Mesenchymal stem cell (in vitro differentiated cells and primary cell): ENCODE measurements around the gene TMEM14C.

Source experiments
- DNase-seq: peaks from one replicate; pipeline ENCODE4 v3.0.0-alpha.2; 2013
- H2AFZ ChIP-seq: one replicate; pipeline ENCODE4 v1.6.1; 2013; ENCODE audit warnings: low read depth, mild to moderate bottlenecking, control low read depth, inconsistent platforms, low read length, moderate library complexity
- H2AK5ac ChIP-seq: 2 replicates; pipeline ENCODE4 v1.6.1; 2013; ENCODE audit warnings: low read length, moderate library complexity, mild to moderate bottlenecking, inconsistent platforms; ENCODE audit not compliant: severe bottlenecking
- H2BK120ac ChIP-seq: one replicate; pipeline ENCODE4 v1.6.1; 2013; ENCODE audit warnings: low read depth, mild to moderate bottlenecking, inconsistent platforms, low read length, moderate library complexity
- H2BK12ac ChIP-seq, 2 experiments: one replicate each; pipeline ENCODE4 v1.6.1; 2013; ENCODE audit warnings: inconsistent platforms in 2 of 2, low read length in 2 of 2, mild to moderate bottlenecking in 2 of 2, moderate library complexity in 2 of 2, control low read depth in 1 of 2
- H2BK15ac ChIP-seq: one replicate; pipeline ENCODE4 v1.6.1; 2013; ENCODE audit warnings: mild to moderate bottlenecking, low read depth, inconsistent platforms; ENCODE audit not compliant: poor library complexity, severe bottlenecking
- H2BK5ac ChIP-seq: 2 replicates; pipeline ENCODE4 v1.6.1; 2013; ENCODE audit warnings: low read depth, mild to moderate bottlenecking, low read length, control low read depth, inconsistent platforms; ENCODE audit not compliant: poor library complexity, severe bottlenecking
- H3K14ac ChIP-seq, 2 experiments: one replicate each; pipeline ENCODE4 v1.6.1; 2013; ENCODE audit warnings: inconsistent platforms in 2 of 2, low read length in 2 of 2, control low read depth in 1 of 2, mild to moderate bottlenecking in 1 of 2, moderate library complexity in 1 of 2
- H3K18ac ChIP-seq, 2 experiments: one replicate each; pipeline ENCODE4 v1.6.1; 2013; ENCODE audit warnings: inconsistent platforms in 2 of 2, low read length in 2 of 2, control low read depth in 1 of 2, low read depth in 1 of 2, mild to moderate bottlenecking in 1 of 2
- H3K23ac ChIP-seq, 2 experiments: one replicate each; pipeline ENCODE4 v1.6.1; 2013; ENCODE audit warnings: inconsistent platforms in 2 of 2, low read length in 2 of 2, mild to moderate bottlenecking in 2 of 2, moderate library complexity in 2 of 2, control low read depth in 1 of 2
- H3K27ac ChIP-seq: 2 replicates; pipeline ENCODE4 v1.5.1; 2013; ENCODE audit warnings: mild to moderate bottlenecking, moderate library complexity, low read length, control low read depth, inconsistent platforms; ENCODE audit not compliant: poor library complexity, severe bottlenecking
- H3K27me3 ChIP-seq, 2 experiments: 2 replicates each; pipeline versions ENCODE4 v1.6.1 to v1.7.0; 2013; ENCODE audit warnings: low read length in 2 of 2, mild to moderate bottlenecking in 2 of 2, moderate library complexity in 2 of 2, control low read depth in 1 of 2, inconsistent platforms in 1 of 2; ENCODE audit not compliant: control insufficient read depth in 1 of 2, insufficient read depth in 1 of 2
- H3K36me3 ChIP-seq, 2 experiments: 2 replicates each; pipeline versions ENCODE4 v1.6.1 to v1.7.0; 2013; ENCODE audit warnings: low read length in 2 of 2, control low read depth in 1 of 2, inconsistent platforms in 1 of 2, low read depth in 1 of 2, mild to moderate bottlenecking in 1 of 2; ENCODE audit not compliant: insufficient read depth in 2 of 2, control insufficient read depth in 1 of 2
- H3K4ac ChIP-seq, 2 experiments: one replicate each; pipeline ENCODE4 v1.6.1; 2013; ENCODE audit warnings: inconsistent platforms in 2 of 2, low read length in 2 of 2, mild to moderate bottlenecking in 2 of 2, moderate library complexity in 2 of 2, control low read depth in 1 of 2, low read depth in 1 of 2
- H3K4me1 ChIP-seq: 2 replicates; pipeline ENCODE4 v1.6.1; 2013; ENCODE audit warnings: low read depth, low read length, control low read depth; ENCODE audit not compliant: control insufficient read depth, insufficient read depth
- H3K4me2 ChIP-seq: 2 replicates; pipeline ENCODE4 v1.6.1; 2013; ENCODE audit warnings: low read length, mild to moderate bottlenecking, inconsistent platforms; ENCODE audit not compliant: poor library complexity, severe bottlenecking
- H3K4me3 ChIP-seq, 2 experiments: 2 replicates each; pipeline versions ENCODE4 v1.5.1 to v1.7.0; 2013; ENCODE audit warnings: low read length in 2 of 2, mild to moderate bottlenecking in 2 of 2, control low read depth in 1 of 2, low read depth in 1 of 2; ENCODE audit not compliant: insufficient read depth in 1 of 2
- H3K79me1 ChIP-seq: replicated peaks from 2 replicates; pipeline ENCODE4 v1.6.1; 2013; ENCODE audit warnings: mild to moderate bottlenecking, control low read depth, low read length, inconsistent platforms; ENCODE audit not compliant: poor library complexity, severe bottlenecking
- H3K9ac ChIP-seq: 2 replicates; pipeline ENCODE4 v1.7.0; 2013; ENCODE audit warnings: mild to moderate bottlenecking, low read length, moderate library complexity
- H3K9me3 ChIP-seq: 2 replicates; pipeline ENCODE4 v1.7.0; 2013; ENCODE audit warnings: mild to moderate bottlenecking, low read length; ENCODE audit not compliant: control insufficient read depth
- H4K8ac ChIP-seq: one replicate; pipeline ENCODE4 v1.6.1; 2013; ENCODE audit warnings: inconsistent platforms, mild to moderate bottlenecking, low read length, moderate library complexity
- H4K91ac ChIP-seq: one replicate; pipeline ENCODE4 v1.6.1; 2013; ENCODE audit warnings: mild to moderate bottlenecking, low read length, inconsistent platforms
- WGBS: methylation state at CpG from one replicate; pipeline ENCODE4 v1.1.7; 2013; ENCODE audit warnings: mixed read lengths; 5-methylcytosine and 5-hydroxymethylcytosine counted together

The TMEM14C gene

DNA sequence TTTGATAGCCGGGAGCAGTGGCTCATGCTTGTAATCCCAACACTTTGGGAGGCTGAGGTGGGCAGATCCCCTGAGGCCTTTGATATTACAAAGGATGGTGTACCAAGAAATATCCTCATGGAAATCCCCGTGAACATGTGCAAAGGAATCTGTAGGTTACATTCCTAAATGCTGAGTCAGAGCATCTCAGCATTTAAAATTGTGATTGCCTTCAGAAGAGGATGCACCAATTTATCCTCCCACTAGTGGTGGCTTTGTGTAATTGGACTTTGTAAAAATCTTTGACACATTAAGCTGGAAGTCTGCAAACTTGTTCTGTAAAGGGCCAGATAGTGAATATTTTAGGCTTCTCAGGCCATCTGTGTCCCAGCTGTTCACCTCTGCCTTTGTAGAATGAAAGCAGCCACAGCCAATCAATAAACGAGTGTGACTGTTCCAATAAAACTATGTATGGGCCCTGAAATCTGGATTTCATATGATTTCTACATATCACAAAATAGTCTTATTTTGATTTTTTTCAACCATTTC lies 36.5 kb downstream of the TMEM14C start:
- H2BK120ac ChIP-seq, result no peak overlapping the region
- H3K4me1 ChIP-seq, result peaks cover 10% of the 10 kb centered on the region
- no peak overlapping the region for H2AFZ ChIP-seq
- H4K91ac ChIP-seq, result no peak overlapping the region
- peak overlapping the region; percentile 9 for H2BK5ac ChIP-seq
- no peak overlapping the region for H3K4ac ChIP-seq
- H3K9ac ChIP-seq, result peak overlapping the region; percentile 65
- H2BK15ac ChIP-seq, result no peak overlapping the region
- no peak overlapping the region for H3K14ac ChIP-seq
- no peaks in the 10 kb centered on the region for H3K27me3 ChIP-seq
- no peak overlapping the region for H3K18ac ChIP-seq
- H3K27ac ChIP-seq, result peak overlapping the region; percentile 85
- DNase-seq, result peak; percentile 85
- no peak overlapping the region for H4K8ac ChIP-seq
- H3K4me2 ChIP-seq, result no peak overlapping the region
- no peak overlapping the region for H2BK12ac ChIP-seq
- no peak overlapping the region for H3K23ac ChIP-seq
- 20% methylated on average over 2 of the region's 3 CpGs for WGBS
- H3K79me1 ChIP-seq, result peaks cover 34% of the 10 kb centered on the region
- H3K36me3 ChIP-seq, result peaks cover 19 to 36% of the 10 kb centered on the region in 2 experiments
- peak overlapping the region in 1 of 2 experiments; percentile 56 for H3K4me3 ChIP-seq
- H2AK5ac ChIP-seq, result no peak overlapping the region
- no peaks in the 10 kb centered on the region for H3K9me3 ChIP-seq

DNA sequence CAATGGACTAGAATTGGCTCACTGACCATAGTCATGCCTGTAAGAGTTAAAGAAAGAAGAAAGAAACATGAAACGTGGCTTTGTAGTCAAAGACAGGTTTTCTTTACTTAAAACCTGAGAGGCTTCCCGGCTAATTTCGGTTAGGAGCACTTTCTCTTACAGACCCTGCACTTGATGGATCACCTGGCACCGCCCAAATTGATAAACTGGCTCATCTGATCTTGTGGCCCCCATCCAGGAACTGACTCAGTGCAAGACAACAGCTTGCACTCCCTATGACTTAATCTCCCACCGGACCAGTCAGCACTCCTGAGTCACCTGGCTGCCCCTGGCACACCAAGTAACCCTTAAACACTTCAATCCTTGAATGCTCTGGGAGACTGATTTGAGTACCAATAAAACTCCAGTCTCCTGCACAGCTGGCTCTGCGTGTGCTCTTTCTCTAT lies 37.0 kb downstream of the TMEM14C start:
- H4K8ac ChIP-seq, result no peak overlapping the region
- H3K9ac ChIP-seq, result peak overlapping the region; percentile 65
- H3K23ac ChIP-seq, result no peak overlapping the region
- H2AFZ ChIP-seq, result no peak overlapping the region
- H3K9me3 ChIP-seq, result no peaks in the 10 kb centered on the region
- H3K79me1 ChIP-seq, result peaks cover 29% of the 10 kb centered on the region
- DNase-seq, result peak; percentile 61
- H2BK12ac ChIP-seq, result no peak overlapping the region
- H3K27ac ChIP-seq, result peak overlapping the region; percentile 85
- no peak overlapping the region for H3K4ac ChIP-seq
- H2BK5ac ChIP-seq, result no peak overlapping the region
- H2BK120ac ChIP-seq, result no peak overlapping the region
- H4K91ac ChIP-seq, result no peak overlapping the region
- 67% methylated on average over 6 of the region's 6 CpGs for WGBS
- peaks cover 10% of the 10 kb centered on the region for H3K4me1 ChIP-seq
- no peak overlapping the region for H3K14ac ChIP-seq
- H3K27me3 ChIP-seq, result no peaks in the 10 kb centered on the region
- H3K18ac ChIP-seq, result no peak overlapping the region
- H3K36me3 ChIP-seq, result peaks cover 16 to 31% of the 10 kb centered on the region in 2 experiments
- peak overlapping the region in 1 of 2 experiments; percentile 56 for H3K4me3 ChIP-seq
- H2BK15ac ChIP-seq, result no peak overlapping the region
- H2AK5ac ChIP-seq, result peak overlapping the region; percentile 47
- H3K4me2 ChIP-seq, result no peak overlapping the region

DNA sequence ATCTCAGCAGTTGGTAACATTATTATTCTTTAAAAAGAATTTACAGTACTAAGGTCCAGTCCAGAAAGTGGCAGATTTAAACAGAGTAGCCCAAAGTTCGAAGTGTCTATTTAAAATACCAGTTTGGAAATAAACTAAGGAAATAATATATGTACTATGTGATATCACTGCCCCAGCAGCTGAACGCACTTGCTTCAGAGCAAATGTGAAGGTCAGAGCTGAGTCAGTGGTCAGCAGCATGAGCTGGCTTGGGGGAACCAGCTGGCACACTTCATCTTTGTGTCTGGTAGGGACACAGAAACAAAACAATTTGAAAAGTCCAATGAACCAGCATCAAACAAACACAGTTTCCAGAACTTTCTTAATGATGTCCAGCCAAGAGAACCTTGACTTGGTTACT lies 40.1 kb downstream of the TMEM14C start:
- peaks cover 19% of the 10 kb centered on the region for H3K79me1 ChIP-seq
- 50% methylated on average over 1 of the region's 2 CpGs for WGBS
- no peak overlapping the region for H4K8ac ChIP-seq
- H3K9ac ChIP-seq, result no peak overlapping the region
- no peak overlapping the region for H3K4me2 ChIP-seq
- H3K27me3 ChIP-seq, result no peaks in the 10 kb centered on the region
- peaks cover 10% of the 10 kb centered on the region for H3K4me1 ChIP-seq
- no peak overlapping the region for H2BK12ac ChIP-seq
- peak; percentile 72 for DNase-seq
- H3K36me3 ChIP-seq, result peaks cover 9 to 10% of the 10 kb centered on the region in 2 experiments
- H3K23ac ChIP-seq, result no peak overlapping the region
- no peak overlapping the region for H2BK5ac ChIP-seq
- H3K14ac ChIP-seq, result no peak overlapping the region
- H3K9me3 ChIP-seq, result no peaks in the 10 kb centered on the region
- H3K18ac ChIP-seq, result no peak overlapping the region
- no peak overlapping the region for H2AK5ac ChIP-seq
- no peak overlapping the region for H3K27ac ChIP-seq
- no peak overlapping the region for H2BK15ac ChIP-seq
- H4K91ac ChIP-seq, result no peak overlapping the region
- H2BK120ac ChIP-seq, result no peak overlapping the region
- no peak overlapping the region for H3K4ac ChIP-seq
- no peak overlapping the region for H2AFZ ChIP-seq
- H3K4me3 ChIP-seq, result no peak overlapping the region

DNA sequence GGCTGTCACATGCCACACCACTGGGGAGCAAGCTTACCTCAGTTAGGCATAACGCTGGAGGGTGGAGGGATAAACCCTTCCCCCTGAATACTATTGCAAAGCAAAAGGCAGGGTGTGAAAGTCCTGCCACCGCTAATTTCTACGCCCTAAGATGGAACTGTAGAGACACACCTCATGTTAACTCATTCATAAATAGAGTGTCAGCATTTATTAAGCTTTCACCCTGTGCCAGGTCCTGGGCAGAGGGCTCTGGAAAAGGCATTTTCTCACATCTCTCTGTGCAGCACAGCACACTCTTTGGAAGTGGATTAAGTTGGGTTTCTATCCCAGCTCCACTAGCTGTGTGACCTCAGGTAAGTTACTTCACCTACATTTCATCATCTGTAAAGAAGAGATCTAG lies 46.5 kb downstream of the TMEM14C start:
- Histone ChIP-seq H2BK120ac (no peak overlapping the region), H4K8ac (no peak overlapping the region), H3K23ac (no peak overlapping the region), H2BK15ac (no peak overlapping the region), H3K4me3 (no peak overlapping the region), H3K27me3 (no peaks in the 10 kb centered on the region), H3K4ac (no peak overlapping the region), H3K4me2 (no peak overlapping the region), H2BK5ac (no peak overlapping the region), H3K18ac (no peak overlapping the region), H3K9ac (no peak overlapping the region), H3K9me3 (no peaks in the 10 kb centered on the region), H3K14ac (no peak overlapping the region), H3K36me3 (peaks cover 12 to 35% of the 10 kb centered on the region in 2 experiments), H2AK5ac (no peak overlapping the region), H2BK12ac (no peak overlapping the region), H3K79me1 (peaks cover 8% of the 10 kb centered on the region), H2AFZ (no peak overlapping the region), H4K91ac (no peak overlapping the region), H3K4me1 (no peaks in the 10 kb centered on the region), H3K27ac (no peak overlapping the region)
- no peak for DNase-seq
- WGBS, result 90% methylated on average over 3 of the region's 3 CpGs
